EH (cell line): Measurements from ENCODE around the gene SLC6A20.

Experiments used
- DNase-seq: peaks from one replicate; pipeline ENCODE4 v3.0.0-alpha.2; 2015; ENCODE audit warnings: low read depth

The SLC6A20 gene

GRCh38 chr3:45716790-45717336, 79.5 kb downstream of the SLC6A20 start:
- no peak for DNase-seq

GRCh38 chr3:45715945-45716344, 80.4 kb downstream of the SLC6A20 start:
- DNase-seq, result peak; percentile 24

- peak; percentile 90 for DNase-seq
Measured at GRCh38 chr3:45712434-45713110, 83.8 kb downstream of the SLC6A20 start.

GRCh38 chr3:45711931-45712330, 84.4 kb downstream of the SLC6A20 start:
- DNase-seq, result peak; percentile 69

GRCh38 chr3:45705839-45706808, 90.2 kb downstream of the SLC6A20 start:
- no peak for DNase-seq
